Psoas muscle (tissue), 8 donors: Measurements from ENCODE around the gene PAIP2. TPM values are rescaled to one million over a fixed set of nuclear protein-coding genes. Genes with fewer than 3 reads are reported as not detected.

ENCODE experiments used
- ATAC-seq, 4 donors: fragments of 200-7000 bp; cut with Tn5 transposase; one replicate each; pipeline ENCODE4 v1.9.1; 2020; ENCODE audit warnings: moderate library complexity in 3 of 4, mild to moderate bottlenecking in 2 of 4
- DNase-seq, 2 donors: peaks; one replicate each; pipeline ENCODE4 v3.0.0-alpha.2; 2020
- H3K27ac ChIP-seq: fragments of 200-600 bp; one replicate; pipeline ENCODE4 v1.8.0; 2022
- H3K27me3 ChIP-seq, 3 donors: fragments of 200-600 bp in 1 of 3; one replicate each; pipeline versions ENCODE4 v1.6.1 to v1.8.0; 2013 to 2022; ENCODE audit warnings: low read length in 2 of 3, mild to moderate bottlenecking in 2 of 3, moderate library complexity in 1 of 3; ENCODE audit not compliant: insufficient read depth in 3 of 3
- H3K36me3 ChIP-seq, 2 donors: fragments of 200-600 bp in 1 of 2; one replicate each; pipeline versions ENCODE4 v1.6.1 to v1.8.0; 2013 to 2022; ENCODE audit warnings: low read depth in 1 of 2, mild to moderate bottlenecking in 1 of 2, moderate library complexity in 1 of 2; ENCODE audit not compliant: insufficient read depth in 1 of 2
- H3K4me1 ChIP-seq: fragments of 200-600 bp; one replicate; pipeline ENCODE4 v1.8.0; 2022
- H3K4me3 ChIP-seq: fragments of 200-600 bp; one replicate; pipeline ENCODE4 v1.8.0; 2022; ENCODE audit warnings: mild to moderate bottlenecking
- H3K9me3 ChIP-seq: fragments of 200-600 bp; one replicate; pipeline ENCODE4 v1.8.0; 2022
- CTCF ChIP-seq: fragments of 200-600 bp; IDR thresholded peaks from one replicate; pipeline ENCODE4 v1.8.0; 2022; ENCODE audit warnings: antibody characterized with exemption
- WGBS, 3 donors: extraction: QIAGEN DNeasy Blood & Tissue Kit; methylation state at CpG; one replicate each; pipeline versions ENCODE4 v1.1.6 to v1.1.7; 2013; 5-methylcytosine and 5-hydroxymethylcytosine counted together
- intact Hi-C, 2 donors: fragments of 100-400 bp; cut with DNase I; formaldehyde crosslinking; loops; one replicate each; pipeline versions ENCODE4 v1.11.0 to v1.14.2; 2022
- polyA plus RNA-seq, 3 donors: library from polyadenylated mRNA; stranded (reverse); fragments of 200-250 nt; gene quantifications; one replicate each; pipeline ENCODE4 v1.2.3, GENCODE V29; 2013
- total RNA-seq, 4 donors: library from RNA; stranded (reverse); fragmentation: NEBNext Ultra II Directional in 2 of 4; extraction: Animal tissue kit (Norgen Biotek cat#: 25700) in 2 of 4; gene quantifications; one replicate each; pipeline versions ENCODE4 v1.2.1 to v1.2.4, GENCODE V29; 2021 to 2023
- donor health status: healthy with polysubstance abuse.
- donor health status: DM: no; HTN: no; CAD: no; lungs with moderate emphysema.
- donor health status: Bipolar disorder and iron deficiency.
- donor health status: healthy.
- donor health status: DM: yes; HTN: yes; CAD: no.
- donor health status: DM: no; HTN: no; CAD: no.
- donor health status: DM: no; HTN: no; CAD: no.
- donor health status: DM: yes; HTN: yes; CAD: no.

The PAIP2 gene
- total and polyA plus RNA-seq, 7 donors: 111 to 252 (median 117) TPM

- no peaks in the 10 kb centered on the region for H3K27me3 ChIP-seq
- peak overlapping the region; percentile 96 for H3K4me3 ChIP-seq
- no peaks in the 10 kb centered on the region for H3K9me3 ChIP-seq
- peaks cover 0 to 13% of the 10 kb centered on the region in 2 donors for H3K36me3 ChIP-seq
- 28 to 35% (median 30%) methylated on average over 16 of the region's 16 CpGs for WGBS, 3 donors
- H3K27ac ChIP-seq: peak overlapping the region; percentile 100
- no peak for TF ChIP-seq CTCF
- ATAC-seq: no peak
- intact Hi-C loops: loop anchor here in 1 of 2 donors (10.0 kb wide), 1 partner anchor 219 kb away; no protein-coding TSS in a partner anchor
- peaks cover 50% of the 10 kb centered on the region for H3K4me1 ChIP-seq
- no peak for DNase-seq
Observed at GRCh38 chr5:139295346-139296057, 46.2 kb upstream of the PAIP2 start.

- intact Hi-C loops: loop anchor here in 1 of 2 donors (10.0 kb wide), 1 partner anchor 219 kb away; no protein-coding TSS in a partner anchor
- peaks cover 0 to 6% of the 10 kb centered on the region in 2 donors for H3K36me3 ChIP-seq
- peak overlapping the region; percentile 100 for H3K27ac ChIP-seq
- peak overlapping the region; percentile 96 for H3K4me3 ChIP-seq
- TF ChIP-seq CTCF: no peak
- H3K9me3 ChIP-seq: no peaks in the 10 kb centered on the region
- no peak for DNase-seq
- ATAC-seq: no peak
- WGBS, 3 donors: 48 to 61% (median 52%) methylated on average over 6 of the region's 6 CpGs
- H3K4me1 ChIP-seq: peaks cover 57% of the 10 kb centered on the region
- H3K27me3 ChIP-seq: no peaks in the 10 kb centered on the region
Observed at GRCh38 chr5:139296198-139296597, 45.5 kb upstream of the PAIP2 start.

- Histone ChIP-seq H3K36me3 (peaks cover 0 to 4% of the 10 kb centered on the region in 2 donors), H3K27ac (peak overlapping the region; percentile 100), H3K4me1 (peaks cover 61% of the 10 kb centered on the region), H3K27me3 (no peaks in the 10 kb centered on the region), H3K9me3 (no peaks in the 10 kb centered on the region), H3K4me3 (peak overlapping the region; percentile 96)
- DNase-seq: no peak
- WGBS, 3 donors: 50 to 79% (median 53%) methylated on average over 12 of the region's 12 CpGs
- no peak for TF ChIP-seq CTCF
- intact Hi-C loops: loop anchor here in 1 of 2 donors (10.0 kb wide), 1 partner anchor 218 kb away; no protein-coding TSS in a partner anchor
- no peak for ATAC-seq
Observed at GRCh38 chr5:139296862-139297326, 44.8 kb upstream of the PAIP2 start.

- no peak for TF ChIP-seq CTCF
- H3K4me3 ChIP-seq: peak overlapping the region; percentile 96
- 33 to 64% (median 38%) methylated on average over 2 of the region's 2 CpGs for WGBS, 3 donors
- H3K9me3 ChIP-seq: no peaks in the 10 kb centered on the region
- intact Hi-C loops: loop anchor here in 1 of 2 donors (10.0 kb wide), 1 partner anchor 217 kb away; no protein-coding TSS in a partner anchor
- H3K4me1 ChIP-seq: peaks cover 68% of the 10 kb centered on the region
- no peak overlapping the region for H3K27ac ChIP-seq
- ATAC-seq (no peak), DNase-seq (no peak)
- H3K27me3 ChIP-seq: no peaks in the 10 kb centered on the region
- H3K36me3 ChIP-seq: no peaks in the 10 kb centered on the region
Observed at GRCh38 chr5:139297439-139298133, 44.1 kb upstream of the PAIP2 start.
